ENCODE results near the gene CAB39L.

GRCh38 chr13:49388091-49388635, 55.7 kb downstream of the CAB39L start:
- TF ChIP-seq, protein P1, sequence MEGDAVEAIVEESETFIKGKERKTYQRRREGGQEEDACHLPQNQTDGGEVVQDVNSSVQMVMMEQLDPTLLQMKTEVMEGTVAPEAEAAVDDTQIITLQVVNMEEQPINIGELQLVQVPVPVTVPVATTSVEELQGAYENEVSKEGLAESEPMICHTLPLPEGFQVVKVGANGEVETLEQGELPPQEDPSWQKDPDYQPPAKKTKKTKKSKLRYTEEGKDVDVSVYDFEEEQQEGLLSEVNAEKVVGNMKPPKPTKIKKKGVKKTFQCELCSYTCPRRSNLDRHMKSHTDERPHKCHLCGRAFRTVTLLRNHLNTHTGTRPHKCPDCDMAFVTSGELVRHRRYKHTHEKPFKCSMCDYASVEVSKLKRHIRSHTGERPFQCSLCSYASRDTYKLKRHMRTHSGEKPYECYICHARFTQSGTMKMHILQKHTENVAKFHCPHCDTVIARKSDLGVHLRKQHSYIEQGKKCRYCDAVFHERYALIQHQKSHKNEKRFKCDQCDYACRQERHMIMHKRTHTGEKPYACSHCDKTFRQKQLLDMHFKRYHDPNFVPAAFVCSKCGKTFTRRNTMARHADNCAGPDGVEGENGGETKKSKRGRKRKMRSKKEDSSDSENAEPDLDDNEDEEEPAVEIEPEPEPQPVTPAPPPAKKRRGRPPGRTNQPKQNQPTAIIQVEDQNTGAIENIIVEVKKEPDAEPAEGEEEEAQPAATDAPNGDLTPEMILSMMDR (IDR thresholded peaks at IDR 0.05; ENCODE audit: poor library complexity, severe bottlenecking): no peak
- TF ChIP-seq EP300 (conservative IDR thresholded peaks at IDR 0.05; ENCODE audit: poor library complexity, severe bottlenecking): no peak
